HL-60/S4 treated with phorbol 12-myristate 13-acetate at 8.2 ng/mL for 4 days and 3 days (cell line): ENCODE results near the gene FTCD.

Experiments
- in situ Hi-C: fragments of 300-500 bp; cut with MboI; formaldehyde crosslinking; loops from 2 replicates; pipeline ENCODE4 v1.15.0; 2022; ENCODE audit warnings: low sequenced_read_pairs

The FTCD gene

GRCh38 chr21:46124926-46125845, 30.2 kb downstream of the FTCD start:
- in situ Hi-C loops, result no loop called here

GRCh38 chr21:46124083-46124925, 31.1 kb downstream of the FTCD start:
- in situ Hi-C loops, result no loop called here

GRCh38 chr21:46122758-46123683, 32.4 kb downstream of the FTCD start:
- in situ Hi-C loops, result no loop called here

GRCh38 chr21:46122237-46122671, 33.1 kb downstream of the FTCD start:
- in situ Hi-C loops, result no loop called here

GRCh38 chr21:46121286-46122221, 33.8 kb downstream of the FTCD start:
- in situ Hi-C loops, result no loop called here

GRCh38 chr21:46120301-46121285, 34.8 kb downstream of the FTCD start:
- in situ Hi-C loops, result no loop called here

- in situ Hi-C loops, result no loop called here
Observed at GRCh38 chr21:46119637-46120271, 35.6 kb downstream of the FTCD start.

GRCh38 chr21:46119144-46119636, 36.2 kb downstream of the FTCD start:
- in situ Hi-C loops, result no loop called here

GRCh38 chr21:46118316-46119143, 36.8 kb downstream of the FTCD start:
- in situ Hi-C loops, result no loop called here

GRCh38 chr21:46117586-46118315, 37.6 kb downstream of the FTCD start:
- in situ Hi-C loops, result no loop called here

GRCh38 chr21:46116776-46117585, 38.4 kb downstream of the FTCD start:
- in situ Hi-C loops, result no loop called here

- in situ Hi-C loops, result no loop called here
Observed at GRCh38 chr21:46116189-46116775, 39.1 kb downstream of the FTCD start.

- in situ Hi-C loops, result no loop called here
Observed at GRCh38 chr21:46115441-46116188, 39.8 kb downstream of the FTCD start.

GRCh38 chr21:46114963-46115362, 40.4 kb downstream of the FTCD start:
- in situ Hi-C loops, result no loop called here
